GM12878 (cell line): ENCODE results near the gene DPY19L3. TPM values are rescaled to one million over a fixed set of nuclear protein-coding genes. Genes with fewer than 3 reads are reported as not detected.

Source experiments
- CBX3 ChIP-seq: fragments of 200-600 bp; sonication (generic); IDR thresholded peaks from 2 replicates; pipeline ENCODE4 v1.6.1; 2016; ENCODE audit warnings: low read depth, borderline replicate concordance
- EGR1 ChIP-seq, 2 experiments: IDR thresholded peaks; 1 replicate in 1 of 2; 2 replicates in 1 of 2; pipeline ENCODE4 v1.6.1; 2011 to 2012; ENCODE audit warnings: low read depth in 2 of 2, low read length in 2 of 2, borderline replicate concordance in 1 of 2, mild to moderate bottlenecking in 1 of 2, moderate library complexity in 1 of 2
- HCFC1 ChIP-seq: fragments of 150-350 bp; IDR thresholded peaks from 2 replicates; pipeline ENCODE4 v1.6.1; 2014; ENCODE audit warnings: low read length
- KAT2A ChIP-seq: conservative IDR thresholded peaks from 2 replicates; pipeline ENCODE4 v1.6.1; 2011; ENCODE audit warnings: low read depth, low read length; ENCODE audit not compliant: control insufficient read depth
- MYC ChIP-seq: IDR thresholded peaks from 2 replicates; pipeline ENCODE4 v1.6.1; 2011; ENCODE audit warnings: mild to moderate bottlenecking, low read length, moderate library complexity, inconsistent platforms; ENCODE audit not compliant: insufficient read depth, insufficient replicate concordance, insufficient read length, severe bottlenecking
- SIN3A ChIP-seq: IDR thresholded peaks from 2 replicates; pipeline ENCODE4 v1.6.1; 2012; ENCODE audit warnings: low read depth, low read length, improper control_type of control experiment
- STAT3 ChIP-seq: IDR thresholded peaks from 2 replicates; pipeline ENCODE4 v1.6.1; 2011; ENCODE audit warnings: low read depth, low read length, improper control_type of control experiment
- TAF1 ChIP-seq: IDR thresholded peaks from 2 replicates; pipeline ENCODE4 v1.6.1; 2011; ENCODE audit warnings: mild to moderate bottlenecking, low read depth, low read length, borderline replicate concordance
- TARDBP ChIP-seq: IDR thresholded peaks from 2 replicates; pipeline ENCODE4 v1.6.1; 2016; ENCODE audit warnings: borderline replicate concordance
- ZSCAN29 ChIP-seq: fragments of 450-650 bp; IDR thresholded peaks from 2 replicates; pipeline ENCODE4 v1.6.1; 2017; ENCODE audit warnings: mild to moderate bottlenecking, moderate library complexity
- polyA plus RNA-seq, 11 experiments: library from polyadenylated mRNA; depleted of rRNA in 4 of 11; unstranded in 6 of 11; stranded (reverse) in 5 of 11; fragments of >200 nt; fragmentation: Nextera tagmentation in 4 of 11; fragmentation: Illumina TruSeq in 1 of 11; extraction: Ambion mirVana in 4 of 11; extraction: Trizol in 1 of 11; gene quantifications; 1 replicate in 1 of 11; 2 replicates in 10 of 11; pipeline versions ENCODE4 v1.2.1 to v1.2.3, GENCODE V29; 2011 to 2016; ENCODE audit warnings: inconsistent platforms in 2 of 11, missing spikeins in 2 of 11, low read depth in 1 of 11
- total RNA-seq, 4 experiments: library from RNA; depleted of rRNA in 3 of 4; stranded (reverse); fragments of >200 nt in 3 of 4; fragmentation: Illumina TruSeq in 1 of 4; extraction: Trizol in 1 of 4; gene quantifications; 2 replicates each; pipeline versions ENCODE4 v1.2.1 to v1.2.3, GENCODE V29; 2013 to 2021
- TF ChIP-seq, protein P1 (sequence below): fragments of 450-650 bp; formaldehyde crosslinking; IDR thresholded peaks from 2 replicates; pipeline ENCODE4 v1.5.0; 2022; ENCODE audit warnings: mild to moderate bottlenecking, missing genetic modification characterization
- TF ChIP-seq, protein P2 (sequence below): IDR thresholded peaks from 2 replicates; pipeline ENCODE4 v1.6.1; 2012; ENCODE audit warnings: low read length, inconsistent platforms
- TF ChIP-seq, protein P3 (sequence below): fragments of 450-650 bp; formaldehyde crosslinking; IDR thresholded peaks from 2 replicates; pipeline ENCODE4 v1.4.0; 2020; ENCODE audit warnings: mild to moderate bottlenecking, moderate library complexity
- TF ChIP-seq, protein P4 (sequence below): IDR thresholded peaks from 2 replicates; pipeline ENCODE4 v1.6.1; 2012; ENCODE audit warnings: improper control_type of control experiment, low read depth, low read length; ENCODE audit not compliant: insufficient replicate concordance

Gene DPY19L3
- total and polyA plus RNA-seq, 10 of the 15 experiments (the other 5 are each of a cell fraction or from before 2014, with no cell fraction given): 2.5 to 30.2 (median 13.7) TPM

DNA sequence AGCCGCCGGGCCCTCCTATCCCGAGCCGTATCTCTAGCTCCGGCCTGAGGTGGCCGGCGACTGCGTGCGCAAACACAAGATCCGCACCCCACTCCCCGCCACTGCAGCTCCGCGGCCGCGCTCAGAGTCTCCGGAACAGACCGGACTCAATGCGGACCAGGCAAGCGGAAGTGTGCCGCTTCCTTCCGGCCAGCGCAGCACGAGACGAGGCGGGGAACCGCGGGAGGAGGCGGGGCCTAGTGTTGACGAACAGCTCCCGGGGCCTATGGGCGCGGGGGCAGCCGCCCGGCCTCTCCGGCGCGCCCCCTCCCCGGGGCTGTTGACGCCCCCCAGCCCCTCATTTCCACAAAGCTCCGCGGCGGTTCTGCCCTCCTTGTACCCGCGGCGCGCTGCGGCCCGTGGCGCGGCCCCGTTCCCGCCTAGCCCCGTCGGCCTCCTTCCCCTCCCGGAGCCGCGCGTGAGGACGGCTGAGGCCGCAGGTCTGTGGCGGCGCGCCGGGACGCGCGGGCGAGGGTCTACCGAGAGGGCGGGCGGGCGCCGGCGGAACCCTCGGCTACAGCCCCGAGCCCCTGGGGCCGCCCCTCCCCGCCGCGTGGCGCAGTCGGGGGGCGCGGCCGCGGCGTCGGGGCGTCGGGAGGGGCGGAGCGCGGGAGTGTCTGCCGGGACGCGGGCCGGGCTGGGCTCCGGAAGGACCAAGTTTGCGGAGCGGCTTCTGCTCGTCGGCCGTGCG, at the start of gene DPY19L3 (continued):
- TF ChIP-seq, protein P1, sequence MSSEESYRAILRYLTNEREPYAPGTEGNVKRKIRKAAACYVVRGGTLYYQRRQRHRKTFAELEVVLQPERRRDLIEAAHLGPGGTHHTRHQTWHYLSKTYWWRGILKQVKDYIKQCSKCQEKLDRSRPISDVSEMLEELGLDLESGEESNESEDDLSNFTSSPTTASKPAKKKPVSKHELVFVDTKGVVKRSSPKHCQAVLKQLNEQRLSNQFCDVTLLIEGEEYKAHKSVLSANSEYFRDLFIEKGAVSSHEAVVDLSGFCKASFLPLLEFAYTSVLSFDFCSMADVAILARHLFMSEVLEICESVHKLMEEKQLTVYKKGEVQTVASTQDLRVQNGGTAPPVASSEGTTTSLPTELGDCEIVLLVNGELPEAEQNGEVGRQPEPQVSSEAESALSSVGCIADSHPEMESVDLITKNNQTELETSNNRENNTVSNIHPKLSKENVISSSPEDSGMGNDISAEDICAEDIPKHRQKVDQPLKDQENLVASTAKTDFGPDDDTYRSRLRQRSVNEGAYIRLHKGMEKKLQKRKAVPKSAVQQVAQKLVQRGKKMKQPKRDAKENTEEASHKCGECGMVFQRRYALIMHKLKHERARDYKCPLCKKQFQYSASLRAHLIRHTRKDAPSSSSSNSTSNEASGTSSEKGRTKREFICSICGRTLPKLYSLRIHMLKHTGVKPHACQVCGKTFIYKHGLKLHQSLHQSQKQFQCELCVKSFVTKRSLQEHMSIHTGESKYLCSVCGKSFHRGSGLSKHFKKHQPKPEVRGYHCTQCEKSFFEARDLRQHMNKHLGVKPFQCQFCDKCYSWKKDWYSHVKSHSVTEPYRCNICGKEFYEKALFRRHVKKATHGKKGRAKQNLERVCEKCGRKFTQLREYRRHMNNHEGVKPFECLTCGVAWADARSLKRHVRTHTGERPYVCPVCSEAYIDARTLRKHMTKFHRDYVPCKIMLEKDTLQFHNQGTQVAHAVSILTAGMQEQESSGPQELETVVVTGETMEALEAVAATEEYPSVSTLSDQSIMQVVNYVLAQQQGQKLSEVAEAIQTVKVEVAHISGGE (CRISPR knock-in tag): peak; percentile 78
- TF ChIP-seq HCFC1 (peak; percentile 65), STAT3 (no peak), MYC (peak; percentile 62), SIN3A (no peak), TAF1 (peak; percentile 95), ZSCAN29 (0 out of 2 replicates have a peak, but pooled peaks have one; percentile 25), EGR1 (IDR thresholded peaks at IDR 0.05; ENCODE audit: borderline replicate concordance in 1 of 2, low read depth in 2 of 2, low read length in 2 of 2) (peak; percentile 22 to 44), CBX3 (no peak), TARDBP (no peak), KAT2A (no peak)
- TF ChIP-seq, protein P2, sequence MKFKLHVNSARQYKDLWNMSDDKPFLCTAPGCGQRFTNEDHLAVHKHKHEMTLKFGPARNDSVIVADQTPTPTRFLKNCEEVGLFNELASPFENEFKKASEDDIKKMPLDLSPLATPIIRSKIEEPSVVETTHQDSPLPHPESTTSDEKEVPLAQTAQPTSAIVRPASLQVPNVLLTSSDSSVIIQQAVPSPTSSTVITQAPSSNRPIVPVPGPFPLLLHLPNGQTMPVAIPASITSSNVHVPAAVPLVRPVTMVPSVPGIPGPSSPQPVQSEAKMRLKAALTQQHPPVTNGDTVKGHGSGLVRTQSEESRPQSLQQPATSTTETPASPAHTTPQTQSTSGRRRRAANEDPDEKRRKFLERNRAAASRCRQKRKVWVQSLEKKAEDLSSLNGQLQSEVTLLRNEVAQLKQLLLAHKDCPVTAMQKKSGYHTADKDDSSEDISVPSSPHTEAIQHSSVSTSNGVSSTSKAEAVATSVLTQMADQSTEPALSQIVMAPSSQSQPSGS: no peak
- TF ChIP-seq, protein P3, sequence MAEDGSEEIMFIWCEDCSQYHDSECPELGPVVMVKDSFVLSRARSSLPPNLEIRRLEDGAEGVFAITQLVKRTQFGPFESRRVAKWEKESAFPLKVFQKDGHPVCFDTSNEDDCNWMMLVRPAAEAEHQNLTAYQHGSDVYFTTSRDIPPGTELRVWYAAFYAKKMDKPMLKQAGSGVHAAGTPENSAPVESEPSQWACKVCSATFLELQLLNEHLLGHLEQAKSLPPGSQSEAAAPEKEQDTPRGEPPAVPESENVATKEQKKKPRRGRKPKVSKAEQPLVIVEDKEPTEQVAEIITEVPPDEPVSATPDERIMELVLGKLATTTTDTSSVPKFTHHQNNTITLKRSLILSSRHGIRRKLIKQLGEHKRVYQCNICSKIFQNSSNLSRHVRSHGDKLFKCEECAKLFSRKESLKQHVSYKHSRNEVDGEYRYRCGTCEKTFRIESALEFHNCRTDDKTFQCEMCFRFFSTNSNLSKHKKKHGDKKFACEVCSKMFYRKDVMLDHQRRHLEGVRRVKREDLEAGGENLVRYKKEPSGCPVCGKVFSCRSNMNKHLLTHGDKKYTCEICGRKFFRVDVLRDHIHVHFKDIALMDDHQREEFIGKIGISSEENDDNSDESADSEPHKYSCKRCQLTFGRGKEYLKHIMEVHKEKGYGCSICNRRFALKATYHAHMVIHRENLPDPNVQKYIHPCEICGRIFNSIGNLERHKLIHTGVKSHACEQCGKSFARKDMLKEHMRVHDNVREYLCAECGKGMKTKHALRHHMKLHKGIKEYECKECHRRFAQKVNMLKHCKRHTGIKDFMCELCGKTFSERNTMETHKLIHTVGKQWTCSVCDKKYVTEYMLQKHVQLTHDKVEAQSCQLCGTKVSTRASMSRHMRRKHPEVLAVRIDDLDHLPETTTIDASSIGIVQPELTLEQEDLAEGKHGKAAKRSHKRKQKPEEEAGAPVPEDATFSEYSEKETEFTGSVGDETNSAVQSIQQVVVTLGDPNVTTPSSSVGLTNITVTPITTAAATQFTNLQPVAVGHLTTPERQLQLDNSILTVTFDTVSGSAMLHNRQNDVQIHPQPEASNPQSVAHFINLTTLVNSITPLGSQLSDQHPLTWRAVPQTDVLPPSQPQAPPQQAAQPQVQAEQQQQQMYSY (CRISPR knock-in tag): no peak
- TF ChIP-seq, protein P4, sequence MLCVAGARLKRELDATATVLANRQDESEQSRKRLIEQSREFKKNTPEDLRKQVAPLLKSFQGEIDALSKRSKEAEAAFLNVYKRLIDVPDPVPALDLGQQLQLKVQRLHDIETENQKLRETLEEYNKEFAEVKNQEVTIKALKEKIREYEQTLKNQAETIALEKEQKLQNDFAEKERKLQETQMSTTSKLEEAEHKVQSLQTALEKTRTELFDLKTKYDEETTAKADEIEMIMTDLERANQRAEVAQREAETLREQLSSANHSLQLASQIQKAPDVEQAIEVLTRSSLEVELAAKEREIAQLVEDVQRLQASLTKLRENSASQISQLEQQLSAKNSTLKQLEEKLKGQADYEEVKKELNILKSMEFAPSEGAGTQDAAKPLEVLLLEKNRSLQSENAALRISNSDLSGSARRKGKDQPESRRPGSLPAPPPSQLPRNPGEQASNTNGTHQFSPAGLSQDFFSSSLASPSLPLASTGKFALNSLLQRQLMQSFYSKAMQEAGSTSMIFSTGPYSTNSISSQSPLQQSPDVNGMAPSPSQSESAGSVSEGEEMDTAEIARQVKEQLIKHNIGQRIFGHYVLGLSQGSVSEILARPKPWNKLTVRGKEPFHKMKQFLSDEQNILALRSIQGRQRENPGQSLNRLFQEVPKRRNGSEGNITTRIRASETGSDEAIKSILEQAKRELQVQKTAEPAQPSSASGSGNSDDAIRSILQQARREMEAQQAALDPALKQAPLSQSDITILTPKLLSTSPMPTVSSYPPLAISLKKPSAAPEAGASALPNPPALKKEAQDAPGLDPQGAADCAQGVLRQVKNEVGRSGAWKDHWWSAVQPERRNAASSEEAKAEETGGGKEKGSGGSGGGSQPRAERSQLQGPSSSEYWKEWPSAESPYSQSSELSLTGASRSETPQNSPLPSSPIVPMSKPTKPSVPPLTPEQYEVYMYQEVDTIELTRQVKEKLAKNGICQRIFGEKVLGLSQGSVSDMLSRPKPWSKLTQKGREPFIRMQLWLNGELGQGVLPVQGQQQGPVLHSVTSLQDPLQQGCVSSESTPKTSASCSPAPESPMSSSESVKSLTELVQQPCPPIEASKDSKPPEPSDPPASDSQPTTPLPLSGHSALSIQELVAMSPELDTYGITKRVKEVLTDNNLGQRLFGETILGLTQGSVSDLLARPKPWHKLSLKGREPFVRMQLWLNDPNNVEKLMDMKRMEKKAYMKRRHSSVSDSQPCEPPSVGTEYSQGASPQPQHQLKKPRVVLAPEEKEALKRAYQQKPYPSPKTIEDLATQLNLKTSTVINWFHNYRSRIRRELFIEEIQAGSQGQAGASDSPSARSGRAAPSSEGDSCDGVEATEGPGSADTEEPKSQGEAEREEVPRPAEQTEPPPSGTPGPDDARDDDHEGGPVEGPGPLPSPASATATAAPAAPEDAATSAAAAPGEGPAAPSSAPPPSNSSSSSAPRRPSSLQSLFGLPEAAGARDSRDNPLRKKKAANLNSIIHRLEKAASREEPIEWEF: no peak
